CD14-positive monocyte (primary cell): ENCODE measurements around the gene TMEM94. TPM values are rescaled to one million over a fixed set of nuclear protein-coding genes. Genes with fewer than 3 reads are reported as not detected.

Experiments
- DNase-seq, 3 donors: peaks; one replicate each; pipeline ENCODE4 v3.0.0-alpha.2; 2011 to 2022
- H2AFZ ChIP-seq: 2 replicates; pipeline ENCODE4 v1.6.0; 2012; ENCODE audit warnings: mild to moderate bottlenecking, low read depth, low read length, inconsistent platforms; ENCODE audit not compliant: insufficient read depth, poor library complexity, severe bottlenecking
- H3K27ac ChIP-seq, 2 donors: 1 replicate in 1 of 2; 2 replicates in 1 of 2; pipeline ENCODE4 v1.5.1; 2012 to 2013; ENCODE audit warnings: low read length in 2 of 2, control low read depth in 1 of 2, inconsistent platforms in 1 of 2, low read depth in 1 of 2, mild to moderate bottlenecking in 1 of 2
- H3K27me3 ChIP-seq, 2 donors: one replicate each; pipeline versions ENCODE4 v1.6.0 to v1.6.1; 2011 to 2013; ENCODE audit warnings: low read length in 2 of 2; ENCODE audit not compliant: control insufficient read depth in 2 of 2, insufficient read depth in 2 of 2
- H3K36me3 ChIP-seq, 2 donors: replicated peaks in 1 of 2; 1 replicate in 1 of 2; 2 replicates in 1 of 2; pipeline versions ENCODE4 v1.5.1 to v1.6.1; 2012 to 2013; ENCODE audit warnings: low read length in 2 of 2, control low read depth in 1 of 2, inconsistent platforms in 1 of 2, mild to moderate bottlenecking in 1 of 2; ENCODE audit not compliant: insufficient read depth in 2 of 2, control insufficient read depth in 1 of 2
- H3K4me1 ChIP-seq, 2 donors: 1 replicate in 1 of 2; 2 replicates in 1 of 2; pipeline versions ENCODE4 v1.5.1 to v1.6.1; 2012 to 2013; ENCODE audit warnings: low read length in 2 of 2, control low read depth in 1 of 2, inconsistent platforms in 1 of 2, mild to moderate bottlenecking in 1 of 2, moderate library complexity in 1 of 2; ENCODE audit not compliant: insufficient read depth in 2 of 2, control insufficient read depth in 1 of 2
- H3K4me2 ChIP-seq: replicated peaks from 2 replicates; pipeline ENCODE3; 2012; ENCODE audit warnings: low read length, moderate library complexity, mild to moderate bottlenecking; ENCODE audit not compliant: poor library complexity, severe bottlenecking; ENCODE audit errors: extremely low read depth
- H3K4me3 ChIP-seq, 3 experiments: fragments of 200-600 bp in 1 of 3; sonication (generic) in 1 of 3; replicated peaks in 1 of 3; 1 replicate in 2 of 3; 2 replicates in 1 of 3; pipeline ENCODE4 v1.5.1; 2011 to 2013; ENCODE audit warnings: low read length in 3 of 3, mild to moderate bottlenecking in 3 of 3, control low read depth in 2 of 3, low read depth in 2 of 3, inconsistent platforms in 1 of 3, moderate library complexity in 1 of 3
- H3K79me2 ChIP-seq: 2 replicates; pipeline ENCODE4 v1.6.0; 2012; ENCODE audit warnings: mild to moderate bottlenecking, control low read depth, inconsistent platforms, low read length, moderate library complexity; ENCODE audit not compliant: insufficient read depth
- H3K9ac ChIP-seq: 2 replicates; pipeline ENCODE4 v1.6.0; 2017; ENCODE audit warnings: low read length, mild to moderate bottlenecking; ENCODE audit not compliant: insufficient read depth, poor library complexity, severe bottlenecking
- H3K9me3 ChIP-seq, 2 donors: replicated peaks in 1 of 2; 1 replicate in 1 of 2; 2 replicates in 1 of 2; pipeline versions ENCODE4 v1.5.1 to v1.6.1; 2012 to 2013; ENCODE audit warnings: low read length in 2 of 2, control low read depth in 1 of 2; ENCODE audit not compliant: control insufficient read depth in 1 of 2, insufficient read depth in 1 of 2
- H4K20me1 ChIP-seq: 2 replicates; pipeline ENCODE4 v1.6.0; 2012; ENCODE audit warnings: mild to moderate bottlenecking, low read length, control low read depth, moderate library complexity; ENCODE audit not compliant: insufficient read depth
- H3K27ac Mint-ChIP-seq, 7 donors: one replicate each; pipeline ENCODE4 v1.8.0; 2020; ENCODE audit warnings: mild to moderate bottlenecking in 7 of 7, mixed read lengths in 7 of 7, moderate library complexity in 6 of 7, inconsistent platforms in 2 of 7
- H3K27me3 Mint-ChIP-seq, 3 donors: one replicate each; pipeline ENCODE4 v1.8.0; 2021 to 2022; ENCODE audit warnings: low read depth in 3 of 3, mild to moderate bottlenecking in 3 of 3, mixed read lengths in 3 of 3, moderate library complexity in 3 of 3, inconsistent platforms in 1 of 3
- H3K36me3 Mint-ChIP-seq, 2 donors: one replicate each; pipeline ENCODE4 v1.8.0; 2020; ENCODE audit warnings: mixed read lengths in 2 of 2, inconsistent platforms in 1 of 2, mild to moderate bottlenecking in 1 of 2
- H3K4me1 Mint-ChIP-seq: one replicate; pipeline ENCODE4 v1.8.0; 2020; ENCODE audit warnings: mild to moderate bottlenecking, mixed read lengths
- H3K4me3 Mint-ChIP-seq, 2 donors: one replicate each; pipeline ENCODE4 v1.8.0; 2020; ENCODE audit warnings: mild to moderate bottlenecking in 2 of 2, mixed read lengths in 2 of 2, moderate library complexity in 1 of 2
- H3K9me3 Mint-ChIP-seq, 7 donors: one replicate each; pipeline ENCODE4 v1.8.0; 2020 to 2022; ENCODE audit warnings: mixed read lengths in 7 of 7, mild to moderate bottlenecking in 6 of 7, moderate library complexity in 6 of 7, inconsistent platforms in 2 of 7
- CTCF ChIP-seq: fragments of 200-600 bp; IDR thresholded peaks from one replicate; pipeline ENCODE4 v1.8.0; 2022; ENCODE audit warnings: antibody characterized with exemption, mild to moderate bottlenecking
- WGBS: methylation state at CpG from one replicate; pipeline ENCODE4 v1.1.5; 2013; ENCODE audit warnings: missing lambda C conversion rate; ENCODE audit not compliant: insufficient coverage; 5-methylcytosine and 5-hydroxymethylcytosine counted together
- intact Hi-C, 2 donors: fragments of 100-400 bp; cut with micrococcal nuclease; formaldehyde crosslinking; loops; one replicate each; pipeline versions ENCODE4 v1.15.0 to v1.15.1; 2023
- polyA plus RNA-seq, 3 donors: library from polyadenylated mRNA; depleted of rRNA in 1 of 3; unstranded in 2 of 3; stranded (reverse) in 1 of 3; fragments of 300-500 nt in 2 of 3; fragments of >200 nt in 1 of 3; fragmentation: Illumina TruSeq in 2 of 3; gene quantifications; 1 replicate in 2 of 3; 2 replicates in 1 of 3; pipeline ENCODE4 v1.2.3, GENCODE V29; 2012 to 2021

The TMEM94 gene
- polyA plus RNA-seq, 3 donors, result 7.2 to 129 (median 8.4) TPM

GRCh38 chr17:75456039-75456416 is 407 bp upstream of the TMEM94 start:
- peak overlapping the region; percentile 74 to 89 for H3K27ac ChIP-seq
- DNase-seq, result no peak
- Mint-ChIP-seq H3K9me3 (no peaks in the 10 kb centered on the region), H3K4me1 (peaks cover 46% of the 10 kb centered on the region), H3K27me3 (peaks cover 0 to 2% (median 2%) of the 10 kb centered on the region in 3 donors), H3K36me3 (peaks cover 0 to 2% of the 10 kb centered on the region in 2 donors), H3K27ac (peak overlapping the region; percentile 87 to 95 (median 94)), H3K4me3 (peak overlapping the region; percentile 89 to 96)
- H3K4me2 ChIP-seq, result peak overlapping the region; percentile 92
- H3K4me3 ChIP-seq, result peak overlapping the region; percentile 73 to 89 (median 84)
- peak overlapping the region; percentile 90 for H3K9ac ChIP-seq
- 4% methylated on average over 10 of the region's 13 CpGs for WGBS
- no peaks in the 10 kb centered on the region for H4K20me1 ChIP-seq
- peaks cover 23% of the 10 kb centered on the region for H3K79me2 ChIP-seq
- peak overlapping the region; percentile 96 for H2AFZ ChIP-seq
- TF ChIP-seq CTCF, result no peak
- no peaks in the 10 kb centered on the region for H3K9me3 ChIP-seq
- intact Hi-C loops, result loop anchor here in 1 of 2 donors (5.0 kb wide), 1 partner anchor 61 kb away; the partner anchor contains the start of genes CASKIN2 and TSEN54
- H3K27me3 ChIP-seq, result no peaks in the 10 kb centered on the region
- peaks cover 35 to 42% of the 10 kb centered on the region in 2 donors for H3K4me1 ChIP-seq
- H3K36me3 ChIP-seq, result no peaks in the 10 kb centered on the region

GRCh38 chr17:75457047-75457654 is 716 bp downstream of the TMEM94 start:
- Mint-ChIP-seq H3K36me3 (peaks cover 0 to 2% of the 10 kb centered on the region in 2 donors), H3K9me3 (no peaks in the 10 kb centered on the region), H3K27ac (peak overlapping the region; percentile 77 to 95 (median 91)), H3K4me1 (peaks cover 46% of the 10 kb centered on the region), H3K27me3 (peaks cover 0 to 2% (median 2%) of the 10 kb centered on the region in 3 donors), H3K4me3 (peak overlapping the region; percentile 89 to 96)
- peak overlapping the region; percentile 96 for H2AFZ ChIP-seq
- no peaks in the 10 kb centered on the region for H3K36me3 ChIP-seq
- H3K9me3 ChIP-seq, result no peaks in the 10 kb centered on the region
- under 1% methylated on average over 32 of the region's 38 CpGs for WGBS
- H3K79me2 ChIP-seq, result peaks cover 24% of the 10 kb centered on the region
- peak overlapping the region; percentile 90 for H3K9ac ChIP-seq
- no peak for DNase-seq
- peak overlapping the region; percentile 92 for H3K4me2 ChIP-seq
- H3K4me1 ChIP-seq, result peaks cover 35 to 42% of the 10 kb centered on the region in 2 donors
- intact Hi-C loops, result loop anchor here in 1 of 2 donors (5.0 kb wide), 1 partner anchor 60 kb away; the partner anchor contains the start of genes CASKIN2 and TSEN54
- H3K27ac ChIP-seq, result peak overlapping the region; percentile 26 to 89
- no peak for TF ChIP-seq CTCF
- H4K20me1 ChIP-seq, result no peaks in the 10 kb centered on the region
- H3K27me3 ChIP-seq, result no peaks in the 10 kb centered on the region
- peak overlapping the region; percentile 73 to 89 (median 84) for H3K4me3 ChIP-seq
